CD4-positive, alpha-beta memory T cell (primary cell): Measurements from ENCODE around the gene ALDOC. TPM values are rescaled to one million over a fixed set of nuclear protein-coding genes. Genes with fewer than 3 reads are reported as not detected.
A peak's percentile ranks its signal among the peaks of the same experiment; 100 is the strongest.
"Not testable (repeated sequence)": the region's sequence is repeated elsewhere in the genome, so short reads cannot be mapped to it uniquely, and the experiment has no call there.

Experiments used
- CTCF ChIA-PET: fragments of 350-600 bp; sonication (Branson Sonifier 250); formaldehyde crosslinking; loops from one replicate; lab custom pipeline; 2021; ENCODE audit warnings: inconsistent platforms; ENCODE audit not compliant: partially characterized antibody; lab: Charles Lee
- POLR2A ChIA-PET: fragments of 350-600 bp; sonication (Branson Sonifier 250); formaldehyde crosslinking; loops from one replicate; lab custom pipeline; 2021; ENCODE audit not compliant: partially characterized antibody; lab: Charles Lee
- DNase-seq, 5 donors: peaks; one replicate each; pipeline versions ENCODE4 v3.0.0 to v3.0.0-alpha.2; 2020 to 2022; ENCODE audit warnings: mixed read lengths in 1 of 5
- H3K27ac ChIP-seq: one replicate; pipeline ENCODE4 v1.7.0; 2013; ENCODE audit warnings: low read depth, low read length
- H3K27me3 ChIP-seq: 2 replicates; pipeline ENCODE4 v1.7.0; 2013; ENCODE audit warnings: mild to moderate bottlenecking, low read length, moderate library complexity; ENCODE audit not compliant: insufficient read depth
- H3K36me3 ChIP-seq: 2 replicates; pipeline ENCODE4 v1.7.0; 2013; ENCODE audit warnings: mild to moderate bottlenecking, low read length, moderate library complexity; ENCODE audit not compliant: insufficient read depth
- H3K4me1 ChIP-seq: 2 replicates; pipeline ENCODE4 v1.7.0; 2013; ENCODE audit warnings: mild to moderate bottlenecking, low read length, moderate library complexity; ENCODE audit not compliant: insufficient read depth
- H3K4me3 ChIP-seq, 2 donors: one replicate each; pipeline ENCODE4 v1.7.0; 2013; ENCODE audit warnings: low read length in 2 of 2, mild to moderate bottlenecking in 1 of 2
- H3K9me3 ChIP-seq, 2 donors: one replicate each; pipeline ENCODE4 v1.7.0; 2013; ENCODE audit warnings: low read length in 2 of 2, control low read depth in 1 of 2; ENCODE audit not compliant: control insufficient read depth in 1 of 2
- H3K27ac Mint-ChIP-seq, 7 donors: one replicate each; pipeline ENCODE4 v1.8.0; 2020 to 2021; ENCODE audit warnings: mixed read lengths in 7 of 7, mild to moderate bottlenecking in 6 of 7, inconsistent platforms in 3 of 7, moderate library complexity in 3 of 7
- H3K27me3 Mint-ChIP-seq, 2 donors: one replicate each; pipeline ENCODE4 v1.8.0; 2020 to 2021; ENCODE audit warnings: mixed read lengths in 2 of 2
- H3K36me3 Mint-ChIP-seq, 2 donors: one replicate each; pipeline ENCODE4 v1.8.0; 2020 to 2021; ENCODE audit warnings: mixed read lengths in 2 of 2, inconsistent platforms in 1 of 2, mild to moderate bottlenecking in 1 of 2
- H3K4me1 Mint-ChIP-seq, 4 donors: one replicate each; pipeline ENCODE4 v1.8.0; 2020 to 2021; ENCODE audit warnings: mixed read lengths in 4 of 4, mild to moderate bottlenecking in 1 of 4
- H3K4me3 Mint-ChIP-seq, 8 donors: one replicate each; pipeline ENCODE4 v1.8.0; 2020 to 2021; ENCODE audit warnings: mixed read lengths in 8 of 8, mild to moderate bottlenecking in 7 of 8, moderate library complexity in 6 of 8, inconsistent platforms in 3 of 8
- H3K9me3 Mint-ChIP-seq, 8 donors: one replicate each; pipeline ENCODE4 v1.8.0; 2020 to 2021; ENCODE audit warnings: mixed read lengths in 8 of 8, mild to moderate bottlenecking in 5 of 8, inconsistent platforms in 3 of 8, moderate library complexity in 1 of 8
- intact Hi-C: fragments of 100-400 bp; cut with micrococcal nuclease; formaldehyde crosslinking; loops from one replicate; pipeline ENCODE4 v1.15.1; 2023
- polyA plus RNA-seq, 2 donors: library from polyadenylated mRNA; unstranded; fragments of 300-500 nt; fragmentation: Illumina TruSeq; gene quantifications; one replicate each; pipeline ENCODE4 v1.2.3, GENCODE V29; 2021
- total RNA-seq, 2 experiments: library from RNA; stranded (reverse); gene quantifications; one replicate each; pipeline ENCODE4 v1.2.3, GENCODE V29; 2021

ALDOC gene
- total and polyA plus RNA-seq, 4 experiments from 2014 or later, result 30.1 to 62.2 (median 41.9) TPM

DNA sequence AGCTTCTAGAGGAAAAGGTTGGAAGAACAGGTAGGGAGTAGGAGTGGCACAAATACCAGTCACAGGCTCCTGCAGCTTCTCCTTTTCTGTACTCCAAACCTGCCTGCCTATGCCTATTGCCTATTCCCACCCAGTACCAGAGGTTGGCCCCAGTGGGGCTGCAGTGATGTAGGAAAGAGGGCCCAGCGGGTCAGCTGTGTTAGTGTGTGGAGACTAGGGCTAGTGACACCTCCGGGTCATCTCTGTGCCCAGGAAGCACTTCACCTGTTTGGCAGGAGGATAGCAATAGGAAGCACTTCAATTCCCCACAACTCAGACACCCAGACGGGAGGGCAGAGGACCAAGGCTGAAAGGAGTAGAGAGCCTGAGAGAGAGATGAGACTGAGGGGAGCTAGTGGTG, 679 bp downstream of the ALDOC start:
- Mint-ChIP-seq H3K4me1 (peaks cover 23 to 52% (median 33%) of the 10 kb centered on the region in 4 donors), H3K27ac (peak overlapping the region; percentile 17 to 92 (median 79)), H3K36me3 (peaks cover 0 to 17% of the 10 kb centered on the region in 2 donors), H3K4me3 (peak overlapping the region; percentile 81 to 89 (median 84))
- H3K36me3 ChIP-seq, H3K4me3 ChIP-seq, DNase-seq, H3K27me3 Mint-ChIP-seq, H3K9me3 ChIP-seq, H3K27me3 ChIP-seq, H3K9me3 Mint-ChIP-seq, H3K27ac ChIP-seq, intact Hi-C loops: not testable (repeated sequence)
- H3K4me1 ChIP-seq, result peaks cover 38% of the 10 kb centered on the region
- POLR2A ChIA-PET, result interaction anchor here (0.9 to 13.1 kb wide), 9 partner anchors 20 to 374 kb away, joined by 3 to 169 read pairs (median 7); partner anchors contain the start of genes NEK8, RPL23A, SPAG5 and UNC119
- CTCF ChIA-PET, result interaction anchor here (0.8 to 1.0 kb wide), 3 partner anchors 23 to 36 kb away, joined by 3 read pairs; no protein-coding TSS in a partner anchor

DNA sequence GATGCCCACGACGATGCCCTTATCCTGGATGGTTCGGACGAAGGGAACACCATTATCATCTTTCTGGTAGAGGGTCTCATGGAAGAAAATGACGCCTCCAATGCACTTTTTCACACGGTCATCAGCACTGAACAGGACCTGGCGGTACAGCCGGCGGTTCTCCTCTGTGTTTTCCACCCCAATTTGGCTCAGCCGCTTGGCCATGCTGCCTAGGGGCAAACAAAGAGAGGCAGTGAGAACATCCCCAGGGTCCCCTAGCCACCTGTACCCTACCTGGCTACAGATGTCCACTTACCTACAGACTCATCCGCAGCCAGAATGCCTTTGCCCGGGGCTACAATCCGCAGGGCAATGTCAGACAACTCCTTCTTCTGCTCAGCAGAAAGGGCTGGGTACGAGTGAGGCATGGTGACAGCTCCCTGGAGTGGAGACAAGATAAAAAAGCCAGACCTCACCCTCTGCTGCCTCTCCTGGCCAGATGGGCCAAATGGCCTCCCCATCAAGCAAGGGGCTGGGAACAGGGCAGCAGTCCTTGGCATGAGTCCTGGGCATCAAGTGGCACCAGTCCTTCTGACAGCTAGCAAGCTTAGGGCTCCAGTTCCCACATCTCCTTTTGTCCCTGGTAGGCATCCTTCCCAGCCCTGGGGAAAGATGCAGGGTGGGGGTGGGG, 1.4 kb downstream of the ALDOC start:
- Histone ChIP-seq H3K9me3 (no peaks in the 10 kb centered on the region), H3K4me3 (no peak overlapping the region), H3K4me1 (peaks cover 43% of the 10 kb centered on the region), H3K27ac (no peak overlapping the region), H3K36me3 (no peaks in the 10 kb centered on the region), H3K27me3 (no peaks in the 10 kb centered on the region)
- intact Hi-C loops, result no loop called here
- POLR2A ChIA-PET, result interaction anchor here (13.1 kb wide), 1 partner anchor 25 kb away, joined by 169 read pairs; the partner anchor contains the start of gene SPAG5
- peak overlapping the region in 1 of 7 donors; percentile 8 for H3K27ac Mint-ChIP-seq
- no peaks in the 10 kb centered on the region for H3K27me3 Mint-ChIP-seq
- peak overlapping the region in 3 of 8 donors; percentile 32 to 89 (median 85) for H3K4me3 Mint-ChIP-seq
- CTCF ChIA-PET, result interaction anchor here (0.8 to 0.9 kb wide), 2 partner anchors 22 to 37 kb away, joined by 3 read pairs; no protein-coding TSS in a partner anchor
- H3K36me3 Mint-ChIP-seq, result peaks cover 0 to 20% of the 10 kb centered on the region in 2 donors
- DNase-seq, result no peak
- no peaks in the 10 kb centered on the region for H3K9me3 Mint-ChIP-seq
- peaks cover 25 to 60% (median 38%) of the 10 kb centered on the region in 4 donors for H3K4me1 Mint-ChIP-seq

DNA sequence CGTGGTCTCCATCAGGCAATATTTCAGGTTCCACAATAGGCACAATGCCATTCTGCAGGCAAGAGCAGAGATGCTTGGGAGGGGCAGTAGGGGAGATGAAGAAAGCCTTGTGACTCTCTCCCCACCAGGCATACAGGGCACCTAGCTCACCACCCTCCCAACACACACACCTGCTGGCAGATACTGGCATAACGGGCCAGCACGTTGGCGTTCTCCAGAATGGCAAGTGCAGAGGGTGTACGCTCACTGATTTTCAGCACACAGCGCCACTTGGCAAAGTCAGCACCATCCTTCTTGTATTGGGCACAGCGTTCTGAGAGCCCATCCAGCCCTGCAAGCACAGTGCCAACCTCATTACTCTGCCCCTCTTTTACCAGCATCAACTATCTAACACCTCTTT, 2.2 kb downstream of the ALDOC start:
- H3K36me3 Mint-ChIP-seq, result peaks cover 0 to 22% of the 10 kb centered on the region in 2 donors
- H3K4me1 Mint-ChIP-seq, result peaks cover 30 to 67% (median 44%) of the 10 kb centered on the region in 4 donors
- no peaks in the 10 kb centered on the region for H3K27me3 Mint-ChIP-seq
- ChIA-PET CTCF (interaction anchor here (4.6 kb wide), 1 partner anchor 26 kb away, joined by 26 read pairs; no protein-coding TSS in a partner anchor), POLR2A (interaction anchor here (1.4 to 13.1 kb wide), 2 partner anchors 23 to 26 kb away, joined by 4 to 169 read pairs; partner anchors contain the start of gene SPAG5)
- intact Hi-C loops, result no loop called here
- Histone ChIP-seq H3K4me1 (peaks cover 50% of the 10 kb centered on the region), H3K27me3 (no peaks in the 10 kb centered on the region), H3K36me3 (no peaks in the 10 kb centered on the region), H3K4me3 (no peak overlapping the region), H3K9me3 (no peaks in the 10 kb centered on the region), H3K27ac (no peak overlapping the region)
- DNase-seq, result no peak
- H3K9me3 Mint-ChIP-seq, result no peaks in the 10 kb centered on the region
- peak overlapping the region in 3 of 8 donors; percentile 13 to 54 (median 32) for H3K4me3 Mint-ChIP-seq
- H3K27ac Mint-ChIP-seq, result peak overlapping the region in 3 of 7 donors; percentile 30 to 81 (median 62)

DNA sequence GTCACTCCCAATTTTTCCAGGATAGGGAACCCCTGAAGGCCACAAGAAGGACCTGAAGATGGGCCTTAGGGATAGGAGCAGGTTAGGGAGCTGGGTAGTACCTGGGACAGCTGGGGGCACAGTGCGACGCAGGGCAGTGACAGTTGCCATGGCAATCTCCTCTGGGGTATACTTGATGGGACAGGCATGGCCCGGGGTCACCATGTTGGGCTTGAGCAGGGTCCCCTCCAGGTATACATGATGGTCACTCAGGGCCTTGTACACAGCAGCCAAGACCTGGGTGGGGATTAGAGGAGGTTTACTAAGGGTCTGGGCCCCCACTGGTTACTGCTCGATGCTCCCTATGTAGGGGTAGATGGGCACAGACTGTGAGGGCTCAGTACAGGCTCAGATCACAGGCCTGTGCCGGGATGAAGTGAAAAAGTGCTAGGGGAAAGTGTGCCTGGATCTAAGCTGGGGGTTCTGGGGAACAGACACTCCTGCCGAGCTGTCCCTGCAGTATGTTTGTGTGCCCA, 2.7 kb downstream of the ALDOC start:
- intact Hi-C loops, result no loop called here
- Histone ChIP-seq H3K27me3 (no peaks in the 10 kb centered on the region), H3K4me3 (no peak overlapping the region), H3K27ac (no peak overlapping the region), H3K36me3 (no peaks in the 10 kb centered on the region), H3K9me3 (no peaks in the 10 kb centered on the region), H3K4me1 (peaks cover 55% of the 10 kb centered on the region)
- peak overlapping the region in 4 of 7 donors; percentile 18 to 81 (median 46) for H3K27ac Mint-ChIP-seq
- peaks cover 31 to 71% (median 47%) of the 10 kb centered on the region in 4 donors for H3K4me1 Mint-ChIP-seq
- DNase-seq, result no peak
- peak overlapping the region in 1 of 8 donors; percentile 54 for H3K4me3 Mint-ChIP-seq
- ChIA-PET POLR2A (interaction anchor here (1.4 to 13.1 kb wide), 2 partner anchors 23 to 26 kb away, joined by 4 to 169 read pairs; partner anchors contain the start of gene SPAG5), CTCF (interaction anchor here (4.6 kb wide), 1 partner anchor 26 kb away, joined by 26 read pairs; no protein-coding TSS in a partner anchor)
- H3K9me3 Mint-ChIP-seq, result no peaks in the 10 kb centered on the region
- H3K27me3 Mint-ChIP-seq, result no peaks in the 10 kb centered on the region
- H3K36me3 Mint-ChIP-seq, result peaks cover 0 to 23% of the 10 kb centered on the region in 2 donors

DNA sequence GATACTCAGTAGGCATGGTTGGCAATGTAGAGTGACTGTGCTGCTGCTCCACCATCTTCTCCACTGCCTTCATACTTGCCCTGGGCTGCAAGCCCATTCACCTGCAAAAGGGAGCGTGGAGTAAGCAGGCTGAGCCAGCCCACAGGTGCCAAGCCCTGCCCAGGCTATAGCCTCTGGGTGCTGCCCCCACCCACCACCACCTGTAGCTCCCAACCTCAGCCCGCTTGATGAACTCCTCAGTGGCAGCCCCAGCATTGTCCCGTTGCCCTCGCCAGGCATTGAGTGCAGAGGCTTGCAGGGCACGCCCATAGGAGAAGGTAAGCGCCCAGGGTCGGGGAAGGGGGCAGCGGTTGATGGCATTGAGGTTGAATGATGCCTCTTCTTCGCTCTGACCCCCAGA, 3.2 kb downstream of the ALDOC start:
- CTCF ChIA-PET, result interaction anchor here (4.6 kb wide), 1 partner anchor 25 kb away, joined by 26 read pairs; no protein-coding TSS in a partner anchor
- peak overlapping the region in 3 of 7 donors; percentile 18 to 80 (median 37) for H3K27ac Mint-ChIP-seq

DNA sequence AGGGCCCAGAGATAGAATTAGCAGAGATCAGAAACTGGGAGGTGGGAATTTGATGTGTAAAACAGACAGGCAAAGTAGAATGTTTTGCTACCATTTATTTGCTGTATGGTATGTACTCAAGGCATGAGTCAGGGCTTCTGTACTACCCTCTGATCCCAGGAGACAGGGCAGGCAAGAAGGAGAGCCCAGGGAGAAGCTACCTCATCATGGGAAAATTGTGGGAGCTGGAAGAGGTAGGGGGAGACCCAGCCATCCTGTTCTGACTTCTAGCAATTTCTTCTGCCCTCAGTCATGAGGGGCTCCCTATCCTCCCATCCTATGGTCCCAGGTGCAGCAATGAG, 3.7 kb downstream of the ALDOC start:
- no peaks in the 10 kb centered on the region for H3K27me3 Mint-ChIP-seq
- DNase-seq, result no peak
- H3K4me1 ChIP-seq, result peaks cover 64% of the 10 kb centered on the region
- H3K27ac ChIP-seq, result no peak overlapping the region
- CTCF ChIA-PET, result interaction anchor here (4.6 kb wide), 1 partner anchor 25 kb away, joined by 26 read pairs; no protein-coding TSS in a partner anchor
- H3K4me3 Mint-ChIP-seq, result peak overlapping the region in 4 of 8 donors; percentile 20 to 98 (median 78)
- peaks cover 36 to 77% (median 54%) of the 10 kb centered on the region in 4 donors for H3K4me1 Mint-ChIP-seq
- H3K36me3 ChIP-seq, result no peaks in the 10 kb centered on the region
- no peaks in the 10 kb centered on the region for H3K9me3 ChIP-seq
- H3K9me3 Mint-ChIP-seq, result no peaks in the 10 kb centered on the region
- POLR2A ChIA-PET, result interaction anchor here (1.4 to 13.1 kb wide), 6 partner anchors 10 to 72 kb away, joined by 4 to 169 read pairs (median 14); partner anchors contain the start of genes BLTP2, SPAG5 and UNC119
- no peaks in the 10 kb centered on the region for H3K27me3 ChIP-seq
- peaks cover under 1 to 23% of the 10 kb centered on the region in 2 donors for H3K36me3 Mint-ChIP-seq
- peak overlapping the region in 6 of 7 donors; percentile 22 to 98 (median 87) for H3K27ac Mint-ChIP-seq
- intact Hi-C loops, result no loop called here
- H3K4me3 ChIP-seq, result no peak overlapping the region

More for the DNA sequence above, 3.2 kb downstream of the ALDOC start:
- peaks cover 0 to 23% of the 10 kb centered on the region in 2 donors for H3K36me3 Mint-ChIP-seq
- Histone ChIP-seq H3K27ac (no peak overlapping the region), H3K4me3 (no peak overlapping the region), H3K9me3 (no peaks in the 10 kb centered on the region), H3K36me3 (no peaks in the 10 kb centered on the region), H3K4me1 (peaks cover 59% of the 10 kb centered on the region), H3K27me3 (no peaks in the 10 kb centered on the region)
- peak overlapping the region in 1 of 8 donors; percentile 98 for H3K4me3 Mint-ChIP-seq
- POLR2A ChIA-PET, result interaction anchor here (1.4 to 13.1 kb wide), 2 partner anchors 22 to 27 kb away, joined by 4 to 169 read pairs; partner anchors contain the start of gene SPAG5
- no peaks in the 10 kb centered on the region for H3K9me3 Mint-ChIP-seq
- intact Hi-C loops, result no loop called here
- no peaks in the 10 kb centered on the region for H3K27me3 Mint-ChIP-seq
- H3K4me1 Mint-ChIP-seq, result peaks cover 33 to 74% (median 49%) of the 10 kb centered on the region in 4 donors
- no peak for DNase-seq
